K562 (cell line): ENCODE data around the gene CEP162. TPM values are rescaled to one million over a fixed set of nuclear protein-coding genes. Genes with fewer than 3 reads are reported as not detected.

Experiments
- ATAC-seq: fragments of 200-7000 bp; cut with Tn5 transposase; 3 replicates; pipeline ENCODE4 v1.9.1; 2020; ENCODE audit warnings: moderate library complexity
- BruUV-seq: library from RNA; stranded (reverse); fragments of 400-500 nt; replicated peaks from 2 replicates; lab custom pipeline; 2021; lab: Mats Ljungman, UMichigan
- CTCF ChIA-PET: fragments of 300-600 bp; formaldehyde crosslinking; extraction: SDS; loops from one replicate; lab custom pipeline; 2021; ENCODE audit warnings: low intra/inter-chr PET ratio; lab: Yijun Ruan, JAX
- POLR2A ChIA-PET: fragments of 300-600, 350-650 bp; sonication (Branson Sonifier 250); formaldehyde crosslinking; extraction: SDS; loops from one replicate; lab custom pipeline; 2021; ENCODE audit warnings: antibody characterized with exemption, inconsistent platforms; lab: Yijun Ruan, JAX
- DNase-seq, 4 experiments: peaks; one replicate each; pipeline versions ENCODE4 v3.0.0 to v3.0.0-alpha.2; 2011 to 2018; ENCODE audit warnings: low spot score in 3 of 4, mixed read lengths in 3 of 4; ENCODE audit errors: extremely low read depth in 1 of 4
- FAIRE-seq: peaks from 2 replicates; lab custom pipeline; 2011; peaks lifted over from hg19 to GRCh38; lab: Jason Lieb, UNC
- H2AFZ ChIP-seq: 2 replicates; pipeline ENCODE4 v1.6.0; 2011; ENCODE audit warnings: low read depth, low read length, control low read depth, inconsistent platforms
- H3K27ac ChIP-seq: fragments of 200-600 bp; 3 replicates; pipeline ENCODE4 v1.8.0; 2011; ENCODE audit warnings: low read depth, mild to moderate bottlenecking, control low read depth, inconsistent platforms, low read length, moderate library complexity, mixed read lengths; ENCODE audit errors: extremely low read depth
- H3K27me3 ChIP-seq, 2 experiments: fragments of 300-600 bp in 1 of 2; 2 replicates in 1 of 2; 3 replicates in 1 of 2; pipeline versions ENCODE4 v1.6.0 to v1.8.0; 2011; ENCODE audit warnings: inconsistent platforms in 2 of 2, low read length in 2 of 2, mild to moderate bottlenecking in 1 of 2, mixed read lengths in 1 of 2, moderate library complexity in 1 of 2; ENCODE audit not compliant: control insufficient read depth in 2 of 2, insufficient read depth in 2 of 2
- H3K36me3 ChIP-seq: fragments of 300-600 bp; 3 replicates; pipeline ENCODE4 v1.8.0; 2011; ENCODE audit warnings: mild to moderate bottlenecking, low read length, inconsistent platforms; ENCODE audit not compliant: control insufficient read depth, insufficient read depth
- H3K4me1 ChIP-seq, 2 experiments: fragments of 200-600 bp in 1 of 2; replicated peaks in 1 of 2; 2 replicates in 1 of 2; 3 replicates in 1 of 2; pipeline versions ENCODE4 v1.5.1 to v1.8.0; 2011; ENCODE audit warnings: inconsistent platforms in 2 of 2, low read length in 2 of 2, mild to moderate bottlenecking in 1 of 2, mixed read lengths in 1 of 2, moderate library complexity in 1 of 2; ENCODE audit not compliant: control insufficient read depth in 2 of 2, insufficient read depth in 2 of 2
- H3K4me2 ChIP-seq: 2 replicates; pipeline ENCODE4 v1.6.1; 2011; ENCODE audit warnings: low read length, control low read depth, inconsistent platforms, mixed read lengths; ENCODE audit not compliant: insufficient read depth
- H3K4me3 ChIP-seq: fragments of 200-600 bp; sonication (generic), shearing (Covaris generic); 2 replicates; pipeline ENCODE4 v1.5.1; 2016; ENCODE audit warnings: control low read depth, inconsistent platforms
- H3K79me2 ChIP-seq: fragments of 200-600 bp; 3 replicates; pipeline ENCODE4 v1.8.0; 2011; ENCODE audit warnings: low read length, inconsistent platforms; ENCODE audit not compliant: control insufficient read depth, insufficient read depth
- H3K9ac ChIP-seq, 2 experiments: 2 replicates each; pipeline versions ENCODE4 v1.6.0 to v1.6.1; 2011; ENCODE audit warnings: low read depth in 2 of 2, low read length in 2 of 2, control low read depth in 1 of 2, inconsistent platforms in 1 of 2, mild to moderate bottlenecking in 1 of 2, mixed read lengths in 1 of 2; ENCODE audit not compliant: insufficient read depth in 1 of 2
- H3K9me1 ChIP-seq: one replicate; pipeline ENCODE4 v1.6.0; 2011; ENCODE audit warnings: inconsistent platforms, mild to moderate bottlenecking, low read length, moderate library complexity; ENCODE audit not compliant: control insufficient read depth, insufficient read depth
- H3K9me3 ChIP-seq: replicated peaks from 2 replicates; pipeline ENCODE4 v1.5.1; 2011; ENCODE audit warnings: low read depth, low read length, inconsistent platforms; ENCODE audit not compliant: control insufficient read depth, insufficient read depth
- H4K20me1 ChIP-seq: replicated peaks from 2 replicates; pipeline ENCODE4 v1.6.1; 2011; ENCODE audit warnings: low read length, inconsistent platforms, mixed read lengths; ENCODE audit not compliant: control insufficient read depth, insufficient read depth
- CREBBP ChIP-seq: IDR thresholded peaks from one replicate; pipeline ENCODE4 v1.6.1; 2012; ENCODE audit warnings: low read depth, mild to moderate bottlenecking, control low read depth, inconsistent platforms, low read length
- HDAC1 ChIP-seq, 2 experiments: fragments of 450-650 bp; IDR thresholded peaks; 2 replicates each; pipeline ENCODE4 v1.6.1; 2016 to 2017; ENCODE audit warnings: inconsistent platforms in 1 of 2, mild to moderate bottlenecking in 1 of 2, moderate library complexity in 1 of 2
- PHF8 ChIP-seq: fragments of 200-600 bp; sonication (generic); IDR thresholded peaks from 2 replicates; pipeline ENCODE4 v1.6.1; 2012; ENCODE audit warnings: mixed run types, mild to moderate bottlenecking, inconsistent platforms, low read length, moderate library complexity, borderline replicate concordance
- PURB ChIP-seq: sonication (generic); formaldehyde crosslinking; IDR thresholded peaks from 2 replicates; pipeline ENCODE4 v1.9.0; 2021; ENCODE audit warnings: low read depth, mild to moderate bottlenecking, missing genetic modification reagents
- ZNF263 ChIP-seq: sonication (generic); formaldehyde crosslinking; IDR thresholded peaks from 2 replicates; pipeline ENCODE4 v1.8.0; 2022; ENCODE audit warnings: mild to moderate bottlenecking, missing genetic modification reagents, borderline replicate concordance
- WGBS: fragments of 100-300 bp; shearing (Covaris generic); methylation state at CpG from one replicate; pipeline ENCODE4 v1.1.6; 2016; ENCODE audit warnings: low coverage, mixed read lengths; ENCODE audit not compliant: insufficient coverage; ENCODE audit errors: missing lambda C conversion rate; 5-methylcytosine and 5-hydroxymethylcytosine counted together
- in situ Hi-C: fragments of 300-500 bp; cut with MboI; formaldehyde crosslinking; loops from 4 replicates; pipeline ENCODE4 v1.15.0; 2018; ENCODE audit warnings: inconsistent platforms, mixed read lengths
- intact Hi-C: fragments of 100-400 bp; cut with micrococcal nuclease; formaldehyde crosslinking; loops from 2 replicates; pipeline ENCODE4 v1.14.2; 2022
- polyA plus RNA-seq, 8 experiments: library from polyadenylated mRNA; depleted of rRNA in 4 of 8; stranded (reverse) in 5 of 8; unstranded in 3 of 8; fragments of >200 nt; fragmentation: Nextera tagmentation in 2 of 8; fragmentation: Illumina TruSeq in 1 of 8; extraction: Ambion mirVana in 2 of 8; extraction: Trizol in 1 of 8; gene quantifications; 2 replicates each; pipeline versions ENCODE4 v1.2.1 to v1.2.3, GENCODE V29; 2011 to 2014; ENCODE audit warnings: inconsistent platforms in 1 of 8, missing spikeins in 1 of 8
- total RNA-seq, 7 experiments: library from RNA; depleted of rRNA in 6 of 7; stranded (reverse); fragments of >200 nt in 6 of 7; fragmentation: Illumina TruSeq in 2 of 7; extraction: Trizol in 2 of 7; gene quantifications; 2 replicates each; pipeline versions ENCODE4 v1.2.1 to v1.2.3, GENCODE V29; 2011 to 2021; ENCODE audit warnings: low replicate concordance in 1 of 7

Gene CEP162
- total and polyA plus RNA-seq, 9 of the 15 experiments (the other 6 are each of a cell fraction or from before 2014, with no cell fraction given), result 3.9 to 8.6 (median 6.7) TPM

DNA sequence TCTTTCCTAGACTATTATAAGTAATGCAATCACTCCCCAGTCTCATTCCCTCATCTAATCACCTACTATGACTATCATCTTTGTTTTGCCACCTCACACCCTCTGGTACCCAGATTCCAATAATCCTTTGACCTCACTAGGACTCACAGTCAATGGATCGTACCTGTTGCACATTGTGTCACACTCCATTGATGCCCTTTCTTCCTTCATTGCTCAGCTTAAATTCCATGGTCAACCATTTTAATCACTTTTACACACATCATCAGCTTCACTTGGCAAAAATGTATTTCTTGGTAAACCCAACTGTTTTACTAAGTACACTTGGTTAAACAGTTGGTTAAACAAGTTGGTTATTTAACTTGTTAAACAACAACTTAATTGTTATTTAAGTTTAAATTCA is 44.0 kb downstream of the CEP162 start:
- Histone ChIP-seq H2AFZ (no peak overlapping the region), H3K27ac (no peak overlapping the region), H3K9me3 (no peaks in the 10 kb centered on the region), H3K9me1 (no peaks in the 10 kb centered on the region), H3K36me3 (no peaks in the 10 kb centered on the region; the same call in 2 of the 3 replicates), H3K9ac (no peak overlapping the region), H3K4me2 (no peak overlapping the region), H3K79me2 (no peaks in the 10 kb centered on the region), H3K4me3 (no peak overlapping the region), H3K4me1 (no peaks in the 10 kb centered on the region), H4K20me1 (no peaks in the 10 kb centered on the region), H3K27me3 (no peaks in the 10 kb centered on the region)
- in situ Hi-C loops, result no loop called here
- FAIRE-seq (no peak), ATAC-seq (no peak), DNase-seq (no peak)
- CTCF ChIA-PET, result no interaction called here
- no peak for TF ChIP-seq PHF8
- TF ChIP-seq CREBBP, result no peak
- 88% methylated on average over 1 of the region's 1 CpG for WGBS
- POLR2A ChIA-PET, result no interaction called here
- BruUV-seq, result no TSS peak
- intact Hi-C loops, result no loop called here

DNA sequence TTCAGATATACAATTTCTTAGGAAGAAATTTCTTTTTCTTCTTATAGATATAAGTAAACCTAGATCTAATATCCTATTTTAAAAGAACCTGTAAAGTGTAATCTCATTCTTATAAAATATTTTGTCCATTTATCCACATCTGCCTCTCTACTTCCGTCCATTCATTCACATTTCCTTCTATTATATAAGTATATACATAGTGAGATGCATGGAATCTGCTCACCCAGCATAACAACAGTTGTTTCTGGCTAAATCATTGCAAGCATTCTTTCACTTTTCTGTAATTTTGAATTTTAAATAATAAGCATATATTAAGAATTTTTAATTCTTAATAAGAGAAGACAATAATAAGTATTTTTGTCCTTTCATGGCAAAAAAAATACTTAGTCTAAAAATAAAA is 45.4 kb downstream of the CEP162 start:
- H3K79me2 ChIP-seq, result no peaks in the 10 kb centered on the region
- H3K27ac ChIP-seq, result no peak overlapping the region
- H3K4me2 ChIP-seq, result no peak overlapping the region
- no peaks in the 10 kb centered on the region for H3K27me3 ChIP-seq
- DNase-seq (no peak), ATAC-seq (no peak), FAIRE-seq (no peak)
- in situ Hi-C loops, result no loop called here
- CTCF ChIA-PET, result no interaction called here
- no peaks in the 10 kb centered on the region for H3K4me1 ChIP-seq
- no peak overlapping the region for H3K9ac ChIP-seq
- H3K9me1 ChIP-seq, result no peaks in the 10 kb centered on the region
- POLR2A ChIA-PET, result no interaction called here
- intact Hi-C loops, result no loop called here
- no peaks in the 10 kb centered on the region; the same call in 2 of the 3 replicates for H3K36me3 ChIP-seq
- BruUV-seq, result no TSS peak
- 87% methylated on average over 1 of the region's 1 CpG for WGBS
- H2AFZ ChIP-seq, result no peak overlapping the region
- no peaks in the 10 kb centered on the region for H3K9me3 ChIP-seq
- no peaks in the 10 kb centered on the region for H4K20me1 ChIP-seq
- H3K4me3 ChIP-seq, result no peak overlapping the region
- no peak for TF ChIP-seq ZNF263
- no peak for TF ChIP-seq PHF8
- TF ChIP-seq HDAC1 (IDR thresholded peaks at IDR 0.05), result no peak
- no peak for TF ChIP-seq PURB (CRISPR knock-in tag)
- TF ChIP-seq, all 486 proteins: peak for 0
